Activated CD8-positive, alpha-beta memory T cell treated with anti-CD3 and anti-CD28 coated beads for 24 hours (primary cell): ENCODE results near the gene TRAP1.

ENCODE experiments used
- DNase-seq: peaks from one replicate; pipeline ENCODE4 v3.0.0-alpha.2; 2020

TRAP1 gene

GRCh38 chr16:3706253-3707012, 10.9 kb downstream of the TRAP1 start:
- no peak for DNase-seq

- DNase-seq: no peak
Observed at GRCh38 chr16:3702082-3702481, 15.2 kb downstream of the TRAP1 start.

GRCh38 chr16:3701531-3701930, 15.8 kb downstream of the TRAP1 start:
- no peak for DNase-seq

GRCh38 chr16:3698941-3699340, 18.4 kb downstream of the TRAP1 start:
- no peak for DNase-seq

- DNase-seq: no peak
Observed at GRCh38 chr16:3696425-3697218, 20.7 kb downstream of the TRAP1 start.

- DNase-seq: no peak
Observed at GRCh38 chr16:3695610-3696369, 21.5 kb downstream of the TRAP1 start.

- DNase-seq: no peak
Observed at GRCh38 chr16:3694051-3694450, 23.3 kb downstream of the TRAP1 start.

- DNase-seq: no peak
Observed at GRCh38 chr16:3691761-3692160, 25.6 kb downstream of the TRAP1 start.

GRCh38 chr16:3690980-3691720, 26.2 kb downstream of the TRAP1 start:
- DNase-seq: no peak

GRCh38 chr16:3690470-3690928, 26.8 kb downstream of the TRAP1 start:
- DNase-seq: peak; percentile 93

- DNase-seq: no peak
Observed at GRCh38 chr16:3689731-3690130, 27.6 kb downstream of the TRAP1 start.

- no peak for DNase-seq
Observed at GRCh38 chr16:3687792-3688191, 29.5 kb downstream of the TRAP1 start.

GRCh38 chr16:3687021-3687420, 30.3 kb downstream of the TRAP1 start:
- no peak for DNase-seq

GRCh38 chr16:3681206-3681605, 36.1 kb downstream of the TRAP1 start:
- no peak for DNase-seq

GRCh38 chr16:3677994-3678393, 39.3 kb downstream of the TRAP1 start:
- no peak for DNase-seq

- DNase-seq: no peak
Observed at GRCh38 chr16:3675601-3676130, 41.7 kb downstream of the TRAP1 start.

- DNase-seq: no peak
Observed at GRCh38 chr16:3674513-3675295, 42.6 kb downstream of the TRAP1 start.

GRCh38 chr16:3673676-3674377, 43.5 kb downstream of the TRAP1 start:
- no peak for DNase-seq

- DNase-seq: no peak
Observed at GRCh38 chr16:3673201-3673600, 44.1 kb downstream of the TRAP1 start.

- no peak for DNase-seq
Observed at GRCh38 chr16:3672571-3673041, 44.7 kb downstream of the TRAP1 start.

GRCh38 chr16:3671424-3671823, 45.9 kb downstream of the TRAP1 start:
- DNase-seq: no peak
